ENCODE data around the gene LBP. TPM values are rescaled to one million over a fixed set of nuclear protein-coding genes. Genes with fewer than 3 reads are reported as not detected.

Gene LBP
- under 1 TPM in 1 of 2 donors, not detected in 1; 0.18 TPM for total RNA-seq
- polyA plus RNA-seq (2013, experiment 1 of 2) = not detected
- polyA plus RNA-seq (2013, experiment 2 of 2) = not detected
- long read RNA-seq, experiment 1 = 0 reads
- long read RNA-seq, experiment 2 = 0 reads
- long read RNA-seq, experiment 3, partial matches to known transcripts = 0 of 1 reads
- long read RNA-seq, experiment 3, other reads (novel, unspliced or antisense) = 1 of 1 reads
- long read RNA-seq, experiment 4 = 0 reads

DNA sequence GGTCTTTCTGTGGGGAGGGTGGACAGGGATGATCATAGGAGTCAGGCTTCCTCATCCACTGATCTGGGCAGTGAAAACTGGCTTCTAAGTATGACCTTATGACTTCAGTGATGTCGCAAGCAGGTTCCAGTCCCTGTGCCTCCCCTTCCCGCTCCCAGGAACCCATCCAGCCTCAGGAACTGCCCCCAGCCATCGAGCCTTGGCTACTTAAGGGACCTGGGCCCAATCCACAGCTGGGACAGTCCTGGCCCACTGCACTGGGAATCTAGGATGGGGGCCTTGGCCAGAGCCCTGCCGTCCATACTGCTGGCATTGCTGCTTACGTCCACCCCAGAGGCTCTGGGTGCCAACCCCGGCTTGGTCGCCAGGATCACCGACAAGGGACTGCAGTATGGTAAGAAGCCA lies at the start of gene LBP:
Gene LBP (plus strand): TSS at position 236 of the 405 bp plus-strand sequence. CDS start 35 bp downstream, at position 271.
- Mint-ChIP-seq H3K36me3 (ENCODE audit: low read depth) (no peaks in the 10 kb centered on the region), H3K27ac (no peak within 1 kb of the TSS), H3K27me3 (ENCODE audit: insufficient read depth) (no peaks in the 10 kb centered on the region), H3K9me3 (no peaks in the 10 kb centered on the region), H3K4me1 (peaks cover 20% of the 10 kb centered on the region), H3K4me3 (no peak within 1 kb of the TSS)
- TF ChIP-seq, protein P1, sequence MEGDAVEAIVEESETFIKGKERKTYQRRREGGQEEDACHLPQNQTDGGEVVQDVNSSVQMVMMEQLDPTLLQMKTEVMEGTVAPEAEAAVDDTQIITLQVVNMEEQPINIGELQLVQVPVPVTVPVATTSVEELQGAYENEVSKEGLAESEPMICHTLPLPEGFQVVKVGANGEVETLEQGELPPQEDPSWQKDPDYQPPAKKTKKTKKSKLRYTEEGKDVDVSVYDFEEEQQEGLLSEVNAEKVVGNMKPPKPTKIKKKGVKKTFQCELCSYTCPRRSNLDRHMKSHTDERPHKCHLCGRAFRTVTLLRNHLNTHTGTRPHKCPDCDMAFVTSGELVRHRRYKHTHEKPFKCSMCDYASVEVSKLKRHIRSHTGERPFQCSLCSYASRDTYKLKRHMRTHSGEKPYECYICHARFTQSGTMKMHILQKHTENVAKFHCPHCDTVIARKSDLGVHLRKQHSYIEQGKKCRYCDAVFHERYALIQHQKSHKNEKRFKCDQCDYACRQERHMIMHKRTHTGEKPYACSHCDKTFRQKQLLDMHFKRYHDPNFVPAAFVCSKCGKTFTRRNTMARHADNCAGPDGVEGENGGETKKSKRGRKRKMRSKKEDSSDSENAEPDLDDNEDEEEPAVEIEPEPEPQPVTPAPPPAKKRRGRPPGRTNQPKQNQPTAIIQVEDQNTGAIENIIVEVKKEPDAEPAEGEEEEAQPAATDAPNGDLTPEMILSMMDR (conservative IDR thresholded peaks at IDR 0.05) = no peak
- no peak for DNase-seq
- no peak within 1 kb of the TSS for H3K27ac ChIP-seq (ENCODE audit: low read depth, low read length)
- no peak within 1 kb of the TSS for H3K9ac ChIP-seq (ENCODE audit: extremely low read depth, low read length, poor library complexity, severe bottlenecking)
- H3K4me1 ChIP-seq (ENCODE audit: control insufficient read depth, insufficient read depth, low read length) = peaks cover 7% of the 10 kb centered on the region
- H3K36me3 ChIP-seq (ENCODE audit: control insufficient read depth, insufficient read depth, low read length) = no peaks in the 10 kb centered on the region
- no peak within 1 kb of the TSS for H3K4me3 ChIP-seq (ENCODE audit: low read length)
- no peaks in the 10 kb centered on the region for H3K27me3 ChIP-seq (ENCODE audit: control insufficient read depth, insufficient read depth, low read length, poor library complexity, severe bottlenecking)
- 93 to 95% methylated on average over 8 of the region's 8 CpGs for WGBS, 2 experiments (ENCODE audit: insufficient coverage in 1 of 2, insufficient read length in 1 of 2)
- H3K9me3 ChIP-seq (ENCODE audit: control insufficient read depth, low read length) = no peaks in the 10 kb centered on the region

GRCh38 chr20:38297916-38298674 lies 48.2 kb upstream of the LBP start:
- 91 to 95% methylated on average over 5 to 7 of the region's 7 CpGs for WGBS, 2 experiments (ENCODE audit: insufficient coverage in 1 of 2, insufficient read length in 1 of 2)
- H3K9ac ChIP-seq (ENCODE audit: extremely low read depth, low read length, poor library complexity, severe bottlenecking) = no peak overlapping the region
- TF ChIP-seq, protein P1 (conservative IDR thresholded peaks at IDR 0.05) = no peak
- H3K4me1 Mint-ChIP-seq = no peaks in the 10 kb centered on the region
- no peaks in the 10 kb centered on the region for H3K27me3 ChIP-seq (ENCODE audit: control insufficient read depth, insufficient read depth, low read length, poor library complexity, severe bottlenecking)
- no peak overlapping the region for H3K4me3 Mint-ChIP-seq
- no peak overlapping the region for H3K27ac Mint-ChIP-seq
- no peaks in the 10 kb centered on the region for H3K36me3 ChIP-seq (ENCODE audit: control insufficient read depth, insufficient read depth, low read length)
- peak overlapping the region; percentile 89 for H3K27ac ChIP-seq (ENCODE audit: low read depth, low read length)
- DNase-seq = no peak
- H3K27me3 Mint-ChIP-seq (ENCODE audit: insufficient read depth) = no peaks in the 10 kb centered on the region
- no peak overlapping the region for H3K4me3 ChIP-seq (ENCODE audit: low read length)
- H3K4me1 ChIP-seq (ENCODE audit: control insufficient read depth, insufficient read depth, low read length) = no peaks in the 10 kb centered on the region
- no peaks in the 10 kb centered on the region for H3K36me3 Mint-ChIP-seq (ENCODE audit: low read depth)
- H3K9me3 Mint-ChIP-seq = no peaks in the 10 kb centered on the region
- no peaks in the 10 kb centered on the region for H3K9me3 ChIP-seq (ENCODE audit: control insufficient read depth, low read length)

DNA sequence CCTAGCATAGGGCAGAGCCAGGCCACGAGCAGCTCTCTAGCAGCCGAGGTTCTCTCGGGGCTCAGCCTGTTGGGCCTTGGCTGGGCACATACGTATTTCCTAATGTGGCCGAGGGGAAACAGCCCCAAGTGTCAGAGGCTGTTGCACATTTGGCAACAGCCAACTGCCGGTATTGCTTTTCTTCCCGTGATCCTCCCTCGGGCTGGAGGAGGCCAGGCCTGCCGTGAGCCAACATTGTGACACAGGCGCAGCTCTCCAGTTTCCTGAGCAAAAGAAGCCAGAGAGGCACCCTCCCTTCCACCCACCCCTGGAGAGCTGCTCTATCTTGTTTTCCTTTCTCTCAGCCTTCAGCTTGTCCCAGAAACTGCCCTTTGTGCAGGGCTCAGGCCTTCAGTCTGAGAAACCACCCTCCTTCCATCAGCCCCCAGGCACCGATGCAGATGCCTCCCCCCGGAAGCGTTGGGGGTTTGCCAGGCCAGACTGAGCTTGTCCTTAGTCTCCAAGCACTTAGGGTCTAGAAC lies 47.5 kb upstream of the LBP start:
- H3K9me3 Mint-ChIP-seq = no peaks in the 10 kb centered on the region
- H3K9me3 ChIP-seq (ENCODE audit: control insufficient read depth, low read length) = no peaks in the 10 kb centered on the region
- H3K36me3 ChIP-seq (ENCODE audit: control insufficient read depth, insufficient read depth, low read length) = no peaks in the 10 kb centered on the region
- H3K27me3 Mint-ChIP-seq (ENCODE audit: insufficient read depth) = no peaks in the 10 kb centered on the region
- peak overlapping the region; percentile 29 for H3K27ac Mint-ChIP-seq
- no peak overlapping the region for H3K9ac ChIP-seq (ENCODE audit: extremely low read depth, low read length, poor library complexity, severe bottlenecking)
- TF ChIP-seq, protein P1 (conservative IDR thresholded peaks at IDR 0.05) = no peak
- no peaks in the 10 kb centered on the region for H3K4me1 ChIP-seq (ENCODE audit: control insufficient read depth, insufficient read depth, low read length)
- no peaks in the 10 kb centered on the region for H3K36me3 Mint-ChIP-seq (ENCODE audit: low read depth)
- H3K4me1 Mint-ChIP-seq = no peaks in the 10 kb centered on the region
- no peak overlapping the region for H3K4me3 Mint-ChIP-seq
- WGBS, 2 experiments (ENCODE audit: insufficient coverage in 1 of 2, insufficient read length in 1 of 2) = 83 to 84% methylated on average over 11 to 13 of the region's 13 CpGs
- H3K4me3 ChIP-seq (ENCODE audit: low read length) = no peak overlapping the region
- peak overlapping the region; percentile 89 for H3K27ac ChIP-seq (ENCODE audit: low read depth, low read length)
- DNase-seq = no peak
- H3K27me3 ChIP-seq (ENCODE audit: control insufficient read depth, insufficient read depth, low read length, poor library complexity, severe bottlenecking) = no peaks in the 10 kb centered on the region

Data from endodermal cell (in vitro differentiated cells).